Heart left ventricle (tissue), 13 donors: ENCODE results near the gene PTRH2.

ENCODE experiments used
- CTCF ChIP-seq, 12 donors: fragments of 200-600 bp; sonication (generic) in 4 of 12; IDR thresholded peaks; one replicate each; pipeline versions ENCODE4 v1.5.0 to v1.8.0; 2018 to 2022; ENCODE audit warnings: antibody characterized with exemption in 12 of 12, mild to moderate bottlenecking in 5 of 12
- POLR2A ChIP-seq, 2 donors: fragments of 450-650 bp; IDR thresholded peaks; one replicate each; pipeline ENCODE4 v1.6.1; 2017; ENCODE audit warnings: antibody characterized with exemption in 2 of 2, mild to moderate bottlenecking in 2 of 2, moderate library complexity in 2 of 2
- donor health status: ischemic (EF 13 %, LVEDD 7.1; RV severe dilation, severe dysfunction).
- donor health status: DM: no; HTN: yes; CAD: no.
- donor health status: DM: no; HTN: no; CAD: no.
- donor health status: ischemic (EF 25% LVEDD 6.9; RV normal size, moderate dysfunction).
- donor health status: ischemic (EF 25% LVEDD 5.7; RV mildly dilated, moderate dysfunction).
- donor health status: ischemic (EF 35%, LVEDD 5.7; RV mildly dilated, moderate dysfunction).
- donor health status: nonischemic (EF 11% LVEDD 7.7; RV severe dilation, severe dysfunction).
- donor health status: DM: yes; HTN: yes; CAD: no.
- donor health status: PGD.
- donor health status: ischemic (EF 29% LVEDD 5.4; RV normal size, mild dysfunction).
- donor health status: nonischemic (EF 23%, LVEDD 6.1; RV moderate dilation, normal function).

- TF ChIP-seq CTCF (IDR thresholded peaks at IDR 0.05) (peak; percentile 61 to 83 (median 76)), POLR2A (IDR thresholded peaks at IDR 0.05) (no peak)
Measured at GRCh38 chr17:59753522-59754467, 46.6 kb upstream of the PTRH2 start.
